Esophagus squamous epithelium (tissue), 4 donors: ENCODE results near the gene PLXND1.

Experiments used
- CTCF ChIP-seq, 6 experiments: fragments of 450-650 bp in 4 of 6; fragments of 200-600 bp in 2 of 6; sonication (generic) in 2 of 6; IDR thresholded peaks; one replicate each; pipeline ENCODE4 v1.5.1; 2016 to 2019; ENCODE audit warnings: antibody characterized with exemption in 6 of 6, mild to moderate bottlenecking in 4 of 6, moderate library complexity in 4 of 6
- POLR2A ChIP-seq, 4 donors: fragments of 450-650 bp; IDR thresholded peaks; one replicate each; pipeline ENCODE4 v1.6.1; 2017; ENCODE audit warnings: antibody characterized with exemption in 4 of 4, mild to moderate bottlenecking in 4 of 4, moderate library complexity in 3 of 4

GRCh38 chr3:129528589-129529100, 77.8 kb downstream of the PLXND1 start, which contains the start of gene RHO:
- TF ChIP-seq CTCF (IDR thresholded peaks at IDR 0.05) (no peak), POLR2A (IDR thresholded peaks at IDR 0.05) (no peak)
